ENCODE data around the gene CDC73. TPM values are rescaled to one million over a fixed set of nuclear protein-coding genes. Genes with fewer than 3 reads are reported as not detected.
"Not testable (repeated sequence)": the region's sequence is repeated elsewhere in the genome, so short reads cannot be mapped to it uniquely, and the experiment has no call there.

The CDC73 gene
- total RNA-seq, 1 donor from 2014 or later = 50.5 TPM

- Mint-ChIP-seq H3K27ac (ENCODE audit: unreplicated experiment) (peak overlapping the region; percentile 5), H3K4me1 (peaks cover 41% of the 10 kb centered on the region), H3K9me3 (no peaks in the 10 kb centered on the region), H3K36me3 (ENCODE audit: low read depth) (no peaks in the 10 kb centered on the region), H3K27me3 (ENCODE audit: low read depth) (no peaks in the 10 kb centered on the region), H3K4me3 (peak overlapping the region; percentile 33)
- TF ChIP-seq CTCF (conservative IDR thresholded peaks at IDR 0.05) = no peak
- no peak for DNase-seq (ENCODE audit: low read depth, low spot score)
These were observed 62.9 kb downstream of the CDC73 start for GRCh38 chr1:193184776-193185175.

- Mint-ChIP-seq H3K27ac (ENCODE audit: unreplicated experiment) (peak overlapping the region; percentile 55), H3K36me3 (ENCODE audit: low read depth) (peaks cover under 1% of the 10 kb centered on the region), H3K4me1 (peaks cover 42% of the 10 kb centered on the region), H3K9me3 (no peaks in the 10 kb centered on the region), H3K4me3 (peak overlapping the region; percentile 72), H3K27me3 (ENCODE audit: low read depth) (no peaks in the 10 kb centered on the region)
- TF ChIP-seq CTCF (conservative IDR thresholded peaks at IDR 0.05) = no peak
- no peak for DNase-seq (ENCODE audit: low read depth, low spot score)
These were observed 63.4 kb downstream of the CDC73 start for GRCh38 chr1:193185211-193185610.

GRCh38 chr1:193185901-193186731, 64.3 kb downstream of the CDC73 start, which contains the start of gene B3GALT2:
TSS of gene B3GALT2 (minus strand) at chr1:193186613. CDS start at chr1:193181562, 5,051 bp downstream.
- peaks cover 6% of the 10 kb centered on the region for H3K36me3 Mint-ChIP-seq (ENCODE audit: low read depth)
- peak within 1 kb of the TSS; percentile 72 for H3K4me3 Mint-ChIP-seq
- peaks cover 46% of the 10 kb centered on the region for H3K4me1 Mint-ChIP-seq
- peak within 1 kb of the TSS; percentile 75 for H3K27ac Mint-ChIP-seq (ENCODE audit: unreplicated experiment)
- DNase-seq (ENCODE audit: low read depth, low spot score) = peak; percentile 8
- no peaks in the 10 kb centered on the region for H3K27me3 Mint-ChIP-seq (ENCODE audit: low read depth)
- no peak for TF ChIP-seq CTCF (conservative IDR thresholded peaks at IDR 0.05)
- H3K9me3 Mint-ChIP-seq = peaks cover 3% of the 10 kb centered on the region

GRCh38 chr1:193187114-193187513, 65.3 kb downstream of the CDC73 start:
- TF ChIP-seq CTCF (conservative IDR thresholded peaks at IDR 0.05) = no peak
- no peak for DNase-seq (ENCODE audit: low read depth, low spot score)
- Mint-ChIP-seq H3K4me1 (peaks cover 43% of the 10 kb centered on the region), H3K36me3 (ENCODE audit: low read depth) (peaks cover 7% of the 10 kb centered on the region), H3K27ac (ENCODE audit: unreplicated experiment) (no peak overlapping the region), H3K4me3 (peak overlapping the region; percentile 72), H3K9me3 (peaks cover 3% of the 10 kb centered on the region), H3K27me3 (ENCODE audit: low read depth) (no peaks in the 10 kb centered on the region)

GRCh38 chr1:193188915-193189314, 67.1 kb downstream of the CDC73 start:
- not testable (repeated sequence) for H3K4me3 Mint-ChIP-seq; DNase-seq (ENCODE audit: low read depth, low spot score); H3K27ac Mint-ChIP-seq (ENCODE audit: unreplicated experiment); H3K9me3 Mint-ChIP-seq; H3K27me3 Mint-ChIP-seq (ENCODE audit: low read depth)
- H3K36me3 Mint-ChIP-seq (ENCODE audit: low read depth) = peaks cover 21% of the 10 kb centered on the region
- peaks cover 39% of the 10 kb centered on the region for H3K4me1 Mint-ChIP-seq

GRCh38 chr1:193189442-193190095, 67.7 kb downstream of the CDC73 start:
- H3K9me3 Mint-ChIP-seq = peaks cover 3% of the 10 kb centered on the region
- no peaks in the 10 kb centered on the region for H3K27me3 Mint-ChIP-seq (ENCODE audit: low read depth)
- H3K4me3 Mint-ChIP-seq = no peak overlapping the region
- peaks cover 39% of the 10 kb centered on the region for H3K4me1 Mint-ChIP-seq
- no peak overlapping the region for H3K27ac Mint-ChIP-seq (ENCODE audit: unreplicated experiment)
- no peak for TF ChIP-seq CTCF (conservative IDR thresholded peaks at IDR 0.05)
- DNase-seq (ENCODE audit: low read depth, low spot score) = no peak
- peaks cover 25% of the 10 kb centered on the region for H3K36me3 Mint-ChIP-seq (ENCODE audit: low read depth)

Data from neural crest cell (in vitro differentiated cells).